ENCODE results near the gene AUTS2.

DNA sequence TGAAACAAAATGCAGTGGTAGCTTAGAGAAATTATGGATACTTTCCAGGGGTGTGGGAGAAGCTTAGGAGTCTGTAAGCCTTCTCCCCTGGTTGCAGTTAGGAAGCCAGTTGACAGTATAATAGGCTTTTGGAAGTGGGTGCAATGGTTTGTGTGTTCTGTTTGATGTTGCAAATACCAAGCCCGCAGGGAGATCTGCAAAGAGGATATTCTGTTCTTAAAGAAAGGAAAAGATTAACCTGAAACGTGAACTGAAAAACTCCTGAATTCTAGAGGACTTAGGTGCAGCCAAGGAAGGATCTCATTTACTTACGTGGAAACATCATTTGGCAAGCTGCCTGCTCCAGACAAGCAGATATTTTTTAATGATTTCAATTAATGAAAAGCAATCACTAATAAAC, 496.6 kb downstream of the AUTS2 start:
- TF ChIP-seq, protein P1, sequence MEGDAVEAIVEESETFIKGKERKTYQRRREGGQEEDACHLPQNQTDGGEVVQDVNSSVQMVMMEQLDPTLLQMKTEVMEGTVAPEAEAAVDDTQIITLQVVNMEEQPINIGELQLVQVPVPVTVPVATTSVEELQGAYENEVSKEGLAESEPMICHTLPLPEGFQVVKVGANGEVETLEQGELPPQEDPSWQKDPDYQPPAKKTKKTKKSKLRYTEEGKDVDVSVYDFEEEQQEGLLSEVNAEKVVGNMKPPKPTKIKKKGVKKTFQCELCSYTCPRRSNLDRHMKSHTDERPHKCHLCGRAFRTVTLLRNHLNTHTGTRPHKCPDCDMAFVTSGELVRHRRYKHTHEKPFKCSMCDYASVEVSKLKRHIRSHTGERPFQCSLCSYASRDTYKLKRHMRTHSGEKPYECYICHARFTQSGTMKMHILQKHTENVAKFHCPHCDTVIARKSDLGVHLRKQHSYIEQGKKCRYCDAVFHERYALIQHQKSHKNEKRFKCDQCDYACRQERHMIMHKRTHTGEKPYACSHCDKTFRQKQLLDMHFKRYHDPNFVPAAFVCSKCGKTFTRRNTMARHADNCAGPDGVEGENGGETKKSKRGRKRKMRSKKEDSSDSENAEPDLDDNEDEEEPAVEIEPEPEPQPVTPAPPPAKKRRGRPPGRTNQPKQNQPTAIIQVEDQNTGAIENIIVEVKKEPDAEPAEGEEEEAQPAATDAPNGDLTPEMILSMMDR (conservative IDR thresholded peaks at IDR 0.05; ENCODE audit: low read depth, low read length), result no peak
- no peak for TF ChIP-seq EZH2 (IDR thresholded peaks at IDR 0.05; ENCODE audit: borderline replicate concordance, low read depth, low read length, poor library complexity, severe bottlenecking)

All from A673 (cell line).